ENCODE measurements around the gene KCNT1.
"Not testable (repeated sequence)": the region's sequence is repeated elsewhere in the genome, so short reads cannot be mapped to it uniquely, and the experiment has no call there.

KCNT1 gene

DNA sequence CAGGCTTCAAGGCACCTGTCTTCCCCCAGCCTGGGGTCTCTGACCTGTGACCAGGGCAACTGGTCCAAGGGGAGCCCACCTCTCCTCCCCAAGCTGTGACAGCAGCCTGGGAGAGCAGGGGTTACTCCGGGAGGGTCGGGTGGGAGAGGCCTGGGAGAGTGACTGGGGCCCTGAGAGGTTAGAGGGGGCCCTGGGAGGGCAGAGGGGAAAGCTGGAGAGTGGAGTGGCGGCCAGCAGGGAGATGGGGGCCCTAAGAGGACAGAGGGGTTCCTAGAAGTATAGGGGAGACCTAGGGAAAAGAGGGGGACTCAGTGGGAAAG is 38.6 kb upstream of the KCNT1 start:
- no peak overlapping the region for H3K27ac ChIP-seq

GRCh38 chr9:135663857-135664256 is 38.1 kb upstream of the KCNT1 start:
- no peak for TF ChIP-seq CTCF (conservative IDR thresholded peaks at IDR 0.05)
- no peak overlapping the region for H3K27ac ChIP-seq

More for the DNA sequence above, 38.6 kb upstream of the KCNT1 start:
- TF ChIP-seq CTCF (conservative IDR thresholded peaks at IDR 0.05) = no peak

DNA sequence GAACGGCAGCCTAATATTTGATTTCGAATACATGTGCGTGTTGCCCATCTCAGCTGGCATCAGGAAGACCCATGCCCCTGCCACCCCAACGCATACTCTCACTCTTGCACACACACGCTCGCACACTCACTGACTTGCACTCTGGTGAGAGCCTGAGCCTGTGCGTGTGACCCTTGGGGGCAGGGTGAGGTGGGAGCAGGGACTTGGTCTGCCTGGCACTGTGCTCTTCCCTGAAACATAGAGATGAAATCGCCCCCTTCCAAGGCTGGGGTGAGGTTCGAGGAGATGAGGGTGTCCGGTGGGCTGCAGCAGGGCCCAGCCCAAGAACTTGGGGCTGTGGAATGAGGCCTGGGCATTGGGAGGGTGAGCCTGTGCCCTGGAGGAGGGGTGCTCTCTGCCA is 37.7 kb upstream of the KCNT1 start:
- no peak for TF ChIP-seq CTCF (conservative IDR thresholded peaks at IDR 0.05)
- no peak overlapping the region for H3K27ac ChIP-seq

- TF ChIP-seq CTCF (conservative IDR thresholded peaks at IDR 0.05) = no peak
- H3K27ac ChIP-seq = no peak overlapping the region
These were observed 36.9 kb upstream of the KCNT1 start for GRCh38 chr9:135664801-135665794.

GRCh38 chr9:135665795-135666189 is 36.2 kb upstream of the KCNT1 start:
- no peak overlapping the region for H3K27ac ChIP-seq
- no peak for TF ChIP-seq CTCF (conservative IDR thresholded peaks at IDR 0.05)

- H3K27ac ChIP-seq = no peak overlapping the region
- no peak for TF ChIP-seq CTCF (conservative IDR thresholded peaks at IDR 0.05)
These were observed 35.2 kb upstream of the KCNT1 start for GRCh38 chr9:135666534-135667462.

DNA sequence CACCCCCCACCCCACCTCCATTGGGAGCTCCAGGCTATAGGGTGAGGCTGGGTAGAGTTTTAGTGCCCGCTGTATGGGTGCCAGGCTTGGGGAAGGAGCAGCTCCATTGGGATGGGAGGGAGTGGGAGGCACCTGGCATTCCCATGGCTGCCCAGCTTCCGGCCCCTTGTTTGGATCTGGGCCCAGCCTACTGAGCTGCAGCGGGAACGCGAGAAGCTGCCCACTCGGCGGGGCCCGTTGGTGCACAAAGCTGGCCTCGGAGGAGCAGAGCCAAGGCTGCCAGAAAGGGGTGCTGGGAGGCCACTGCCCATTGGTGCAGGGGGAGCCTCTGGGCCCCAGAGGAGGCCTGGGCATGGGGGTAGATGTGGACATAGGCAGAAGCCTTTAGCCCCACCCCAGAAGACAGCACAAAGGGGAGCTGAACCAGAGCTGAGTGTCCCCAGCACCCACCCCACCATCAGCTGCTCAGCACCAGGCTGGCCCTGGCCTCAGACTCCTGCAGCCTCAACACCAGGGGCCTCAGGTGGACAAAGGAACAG is 34.5 kb upstream of the KCNT1 start:
- no peak overlapping the region for H3K27ac ChIP-seq
- no peak for TF ChIP-seq CTCF (conservative IDR thresholded peaks at IDR 0.05)

DNA sequence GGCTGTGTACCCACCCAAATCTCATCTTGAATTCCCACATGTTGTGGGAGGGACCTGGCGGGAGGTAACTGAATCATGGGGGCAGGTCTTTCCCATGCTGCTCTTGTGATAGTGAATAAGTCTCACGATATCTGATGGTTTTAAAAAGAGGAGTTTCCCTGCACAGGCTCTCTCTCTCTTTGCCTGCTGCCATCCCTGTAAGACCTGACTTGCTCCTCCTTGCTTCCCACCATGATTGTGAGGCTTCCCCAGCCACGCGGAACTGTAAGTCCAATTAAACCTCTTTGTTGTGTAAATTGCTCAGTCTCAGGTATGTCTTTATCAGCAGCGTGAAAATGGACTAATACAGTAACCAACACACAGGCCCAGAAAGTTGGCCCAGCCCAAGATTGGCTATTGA is 33.0 kb upstream of the KCNT1 start:
- H3K27ac ChIP-seq = not testable (repeated sequence)

All from VCaP (cell line).